ENCODE data around the gene ZNF236. TPM values are rescaled to one million over a fixed set of nuclear protein-coding genes. Genes with fewer than 3 reads are reported as not detected.

ZNF236 gene
- total and polyA plus RNA-seq, 2 of the 8 experiments (the other 6 are each of a cell fraction or from before 2014, with no cell fraction given) = 6.7 to 14.5 TPM

DNA sequence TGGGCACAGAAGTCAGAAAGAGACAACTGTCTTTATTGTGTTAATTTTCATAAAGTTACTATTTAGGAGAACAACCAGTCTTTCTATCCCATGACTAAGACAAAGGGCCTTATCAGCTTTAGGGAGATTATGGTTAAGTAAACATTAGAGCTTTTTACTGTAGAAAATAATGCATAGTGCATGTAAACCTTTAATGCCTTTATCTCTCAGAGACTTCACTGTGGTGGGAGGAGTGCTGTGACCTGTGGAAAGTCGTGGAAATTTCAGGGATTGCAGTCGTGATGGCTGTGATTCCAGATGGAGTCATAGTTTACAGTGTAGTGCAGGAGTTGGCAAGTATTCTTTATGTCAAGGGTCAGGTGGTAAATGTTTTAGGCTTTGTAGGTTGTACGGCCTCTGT is 15.8 kb downstream of the ZNF236 start:
- no peak overlapping the region for H3K56ac ChIP-seq (replicated peaks; ENCODE audit: insufficient read length, low read depth, low read length)
- no peak overlapping the region for H3K9ac ChIP-seq (replicated peaks in 1 of 4; ENCODE audit: extremely low read depth in 1 of 4, low read depth in 3 of 4, low read length in 3 of 4)
- H2BK15ac ChIP-seq (ENCODE audit: low read length) = no peak overlapping the region
- H3K79me1 ChIP-seq (ENCODE audit: low read depth, low read length) = peaks cover 5% of the 10 kb centered on the region; the same call in 1 of the 2 replicates
- no peak overlapping the region for H4K91ac ChIP-seq (replicated peaks; ENCODE audit: insufficient read length, low read length)
- peaks cover 3% of the 10 kb centered on the region; the same call in 1 of the 2 replicates for H3K23me2 ChIP-seq (ENCODE audit: low read depth, low read length)
- H2BK20ac ChIP-seq (ENCODE audit: low read length) = no peak overlapping the region
- H3K27ac ChIP-seq (ENCODE audit: low read depth, low read length) = no peak overlapping the region
- H3K79me2 ChIP-seq (ENCODE audit: control insufficient read depth in 1 of 2, insufficient read depth in 2 of 2, low read length in 2 of 2) = peaks cover 0 to 46% of the 10 kb centered on the region in 2 experiments; a peak in 2 of 4 replicates
- H3K4me3 ChIP-seq (ENCODE audit: extremely low read depth in 1 of 4, insufficient read depth in 2 of 4, low read depth in 3 of 4, low read length in 4 of 4) = no peak overlapping the region
- H3K14ac ChIP-seq (ENCODE audit: insufficient read length) = no peak overlapping the region
- POLR2A ChIA-PET (ENCODE audit: partially characterized antibody) = interaction anchor here (4.3 kb wide), 1 partner anchor 11 kb away, joined by 11 read pairs; no protein-coding TSS in a partner anchor
- TF ChIP-seq CHD1 (IDR thresholded peaks at IDR 0.05; ENCODE audit: low read depth, low read length) = no peak
- TF ChIP-seq CTCF (IDR thresholded peaks at IDR 0.05; ENCODE audit: control extremely low read depth in 1 of 3, insufficient read depth in 1 of 3, low read depth in 1 of 3, low read length in 3 of 3) = no peak
- no peak overlapping the region for H2BK120ac ChIP-seq (replicated peaks; ENCODE audit: low read depth, low read length)
- no peak overlapping the region for H2AFZ ChIP-seq (ENCODE audit: low read length)
- no peak overlapping the region for H2AK5ac ChIP-seq (ENCODE audit: low read depth, low read length)
- no peak overlapping the region for H4K5ac ChIP-seq (ENCODE audit: insufficient read length, low read depth, low read length)
- CTCF ChIA-PET (ENCODE audit: partially characterized antibody) = no interaction called here
- H3K4me2 ChIP-seq (ENCODE audit: insufficient read depth in 1 of 2, low read depth in 2 of 2, low read length in 2 of 2) = no peak overlapping the region
- H2BK5ac ChIP-seq (ENCODE audit: low read depth, low read length) = no peak overlapping the region
- no peaks in the 10 kb centered on the region for H3K4me1 ChIP-seq (replicated peaks in 1 of 4; ENCODE audit: control insufficient read depth in 3 of 4, insufficient read depth in 4 of 4, low read length in 3 of 4)
- no peak overlapping the region for H2BK12ac ChIP-seq (ENCODE audit: low read depth, low read length)
- WGBS, 2 experiments (ENCODE audit: extremely low coverage in 1 of 2, insufficient coverage in 1 of 2, insufficient read length in 1 of 2, insufficient replicate concordance in 2 of 2, low coverage in 1 of 2, low lambda C conversion rate in 2 of 2, missing lambda C conversion rate in 1 of 2) = 94% methylated on average over 3 of the region's 3 CpGs; no CpG with 5 or more reads in 1 of the 2 experiments
- no peaks in the 10 kb centered on the region for H3K9me3 ChIP-seq (ENCODE audit: insufficient read depth in 2 of 2, low read depth in 1 of 2, low read length in 1 of 2)
- no peak overlapping the region for H4K8ac ChIP-seq (ENCODE audit: extremely low read depth, insufficient read depth, low read length)
- H3K4ac ChIP-seq (replicated peaks; ENCODE audit: insufficient read length, low read depth, low read length) = no peak overlapping the region
- no peak for FAIRE-seq
- no peaks in the 10 kb centered on the region for H3K36me3 ChIP-seq (ENCODE audit: control insufficient read depth in 2 of 4, insufficient read depth in 4 of 4, low read length in 3 of 4)
- no peak overlapping the region for H3K23ac ChIP-seq (ENCODE audit: insufficient read length)
- no peaks in the 10 kb centered on the region for H4K20me1 ChIP-seq (replicated peaks in 1 of 2; ENCODE audit: control insufficient read depth in 1 of 2, insufficient read depth in 2 of 2, low read length in 2 of 2)
- H3K18ac ChIP-seq (ENCODE audit: extremely low read depth, low read length) = no peak overlapping the region
- no peaks in the 10 kb centered on the region for H3K27me3 ChIP-seq (replicated peaks in 1 of 4; ENCODE audit: control insufficient read depth in 3 of 4, extremely low read depth in 1 of 4, insufficient read depth in 3 of 4, low read length in 3 of 4)
- no peak for DNase-seq (ENCODE audit: low read depth in 1 of 2, low spot score in 2 of 2)

Data from H1 (cell line).